Activated CD8-positive, alpha-beta memory T cell treated with anti-CD3 and anti-CD28 coated beads, Interleukin-2, amount 50 U/mL, for 4 hours (primary cell): ENCODE data around the gene CTNND2.
"Not testable (repeated sequence)": the region's sequence is repeated elsewhere in the genome, so short reads cannot be mapped to it uniquely, and the experiment has no call there.

Source experiments
- DNase-seq: peaks from one replicate; pipeline ENCODE4 v3.0.0-alpha.2; 2020

Gene CTNND2

DNA sequence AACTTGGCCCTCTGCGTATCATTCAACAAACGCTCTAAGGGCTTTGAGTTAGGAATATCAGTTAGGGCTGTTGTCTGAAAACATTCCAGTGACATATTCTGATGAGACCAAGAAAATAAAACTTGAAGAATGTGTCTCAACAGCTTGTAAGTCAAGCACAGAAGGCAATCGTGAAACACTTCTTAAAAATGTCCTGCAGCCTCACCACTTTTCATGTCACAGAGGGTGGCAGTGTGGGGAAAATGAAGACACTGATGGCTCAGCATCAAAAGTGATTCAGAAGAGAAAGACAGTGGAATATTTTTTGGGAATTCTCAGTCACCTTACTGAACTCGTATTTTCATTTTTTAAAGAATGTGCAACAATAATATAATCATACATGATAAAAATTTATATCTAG, 247.3 kb downstream of the CTNND2 start:
- no peak for DNase-seq

DNA sequence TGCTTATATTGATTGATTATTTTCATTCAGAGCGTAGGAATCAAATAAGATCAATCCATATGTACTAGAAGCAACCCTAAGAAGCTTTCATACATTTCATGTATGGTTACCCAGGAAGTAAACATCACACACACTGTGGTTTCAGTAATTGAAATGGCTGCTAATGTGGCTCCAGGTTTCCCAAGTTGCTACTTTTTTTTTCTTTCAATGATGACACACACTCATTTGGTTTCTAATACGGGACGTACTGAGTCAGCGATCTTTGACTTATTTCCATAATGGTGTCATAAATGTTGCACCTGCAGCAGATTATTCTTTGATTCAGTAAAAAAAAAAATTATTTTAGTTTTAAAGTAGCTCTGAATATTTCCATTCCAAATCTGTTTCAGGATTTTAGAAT, 248.6 kb downstream of the CTNND2 start:
- DNase-seq: no peak

DNA sequence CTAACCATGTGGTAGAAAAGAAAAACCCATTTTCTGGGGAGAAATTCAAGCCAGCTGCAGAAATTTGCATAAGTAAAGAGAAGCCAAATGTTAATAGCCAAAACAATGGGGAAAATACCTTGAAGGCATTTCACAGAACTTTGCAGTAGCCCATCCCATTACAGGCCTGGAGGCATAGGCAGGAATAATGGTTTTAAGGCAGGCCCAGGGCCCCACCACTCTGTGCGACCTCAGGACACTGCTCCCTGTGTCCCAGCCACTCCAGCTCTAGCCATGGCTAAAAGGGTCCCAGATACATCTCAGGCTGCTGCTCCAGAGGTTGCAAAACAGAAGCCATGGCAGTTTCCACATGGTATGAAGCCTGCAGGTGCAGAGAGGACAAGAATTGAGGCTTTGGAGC, 253.3 kb downstream of the CTNND2 start:
- no peak for DNase-seq

DNA sequence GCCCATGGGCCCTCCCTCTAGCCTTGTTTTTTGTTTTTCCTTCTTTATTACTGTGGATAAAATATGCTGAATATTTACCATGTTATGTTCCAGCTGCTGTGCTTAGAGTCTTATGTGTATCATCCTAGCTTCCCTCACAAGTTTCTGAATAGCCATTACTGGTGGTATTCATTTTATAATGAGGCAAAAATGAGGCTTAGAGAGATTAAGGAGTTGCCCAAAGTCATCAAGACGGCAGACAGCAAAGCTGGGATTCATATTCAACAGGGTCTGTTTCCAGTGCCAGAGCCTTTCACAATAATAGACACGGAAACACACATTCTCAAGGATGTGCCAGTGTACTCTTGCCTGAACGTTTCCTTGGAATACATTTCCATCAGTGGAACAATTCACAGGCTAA, 258.1 kb downstream of the CTNND2 start:
- no peak for DNase-seq

DNA sequence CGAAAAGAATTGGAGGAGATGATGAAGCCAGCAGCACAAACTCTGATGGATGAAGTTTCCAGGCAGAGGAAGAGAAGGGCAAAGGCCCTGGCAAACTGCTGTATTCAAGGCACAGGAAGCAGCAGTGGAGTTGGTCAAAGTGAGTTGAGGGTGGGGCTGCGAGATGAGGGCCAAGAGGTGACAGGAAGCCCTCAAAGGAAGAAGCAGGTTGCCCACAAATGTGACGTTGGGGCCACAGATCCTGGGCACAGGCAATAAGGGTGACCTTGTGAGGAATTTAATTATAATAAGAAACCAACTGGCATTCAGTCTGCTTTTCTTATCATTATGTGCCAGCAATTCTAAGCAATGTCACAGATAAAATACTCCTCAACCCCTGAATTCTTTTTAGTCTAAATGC, 261.8 kb downstream of the CTNND2 start:
- DNase-seq: no peak

DNA sequence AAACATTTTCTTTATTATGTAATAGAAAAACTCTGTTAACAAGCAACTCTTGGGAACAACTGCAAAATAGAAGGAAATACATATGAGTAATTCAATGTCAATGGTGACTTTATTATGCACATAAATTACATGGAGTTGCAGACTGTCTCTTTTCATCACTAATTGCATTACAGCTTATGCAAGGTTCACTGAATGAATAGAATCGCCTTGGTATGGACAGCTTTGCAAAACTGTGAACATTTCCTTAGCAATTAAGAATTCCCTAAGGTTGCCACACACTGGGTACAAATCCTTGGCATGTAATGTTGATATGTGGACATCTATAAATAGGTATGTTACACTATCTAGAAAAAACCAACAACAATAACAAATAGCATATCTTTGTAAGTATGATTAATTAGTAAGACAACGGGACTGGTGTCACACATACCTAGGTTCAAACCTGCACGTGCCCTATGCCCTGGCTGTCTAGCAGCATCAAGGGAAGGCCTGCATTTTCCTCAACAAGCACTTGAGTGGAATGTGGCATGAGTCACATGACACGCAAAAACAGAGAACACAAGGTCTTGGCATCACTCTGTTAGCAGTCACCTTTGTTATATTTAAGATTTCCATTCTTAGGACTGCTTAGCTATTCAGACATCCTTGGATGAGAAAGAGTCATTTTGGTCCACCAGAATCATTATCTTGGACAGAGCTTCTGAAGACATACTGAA, 263.9 kb downstream of the CTNND2 start:
- no peak for DNase-seq

DNA sequence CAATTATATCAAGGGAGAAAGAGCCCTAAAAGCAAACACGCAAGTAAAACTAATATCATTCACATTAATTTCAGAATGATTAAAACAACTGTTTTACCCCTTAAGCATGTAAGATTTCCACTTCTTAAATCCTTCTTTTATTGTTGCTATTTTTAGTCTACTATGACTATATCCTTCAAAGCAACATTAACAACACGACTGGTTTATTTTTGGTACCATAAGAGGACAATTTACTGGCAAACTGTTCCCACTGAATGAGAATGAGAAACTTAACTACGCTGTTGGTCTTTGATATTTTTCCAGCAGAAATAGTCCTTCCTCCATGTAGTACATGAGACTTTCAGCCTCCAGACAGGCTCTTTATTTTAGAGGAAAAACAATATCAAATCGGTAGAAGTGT, 281.5 kb downstream of the CTNND2 start:
- DNase-seq: no peak

DNA sequence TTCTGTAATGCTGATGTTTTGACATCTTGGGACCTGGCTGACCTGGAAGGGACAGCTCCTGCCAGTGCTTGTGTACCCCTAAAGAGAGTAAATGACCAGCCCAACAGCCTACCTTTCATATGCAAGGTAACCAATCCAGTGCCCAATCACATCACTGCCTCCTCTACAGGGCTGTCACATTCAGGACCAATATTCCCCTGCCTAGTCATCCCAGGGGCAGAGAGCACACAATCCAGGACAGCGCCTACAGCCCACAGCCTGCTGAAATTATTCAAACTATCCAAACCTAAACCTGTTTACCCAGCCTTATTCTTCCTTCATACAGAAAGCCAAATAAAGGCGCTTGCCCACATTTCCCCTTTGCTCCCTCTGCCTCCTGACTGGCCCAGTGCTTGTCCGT, 284.1 kb downstream of the CTNND2 start:
- DNase-seq: no peak

DNA sequence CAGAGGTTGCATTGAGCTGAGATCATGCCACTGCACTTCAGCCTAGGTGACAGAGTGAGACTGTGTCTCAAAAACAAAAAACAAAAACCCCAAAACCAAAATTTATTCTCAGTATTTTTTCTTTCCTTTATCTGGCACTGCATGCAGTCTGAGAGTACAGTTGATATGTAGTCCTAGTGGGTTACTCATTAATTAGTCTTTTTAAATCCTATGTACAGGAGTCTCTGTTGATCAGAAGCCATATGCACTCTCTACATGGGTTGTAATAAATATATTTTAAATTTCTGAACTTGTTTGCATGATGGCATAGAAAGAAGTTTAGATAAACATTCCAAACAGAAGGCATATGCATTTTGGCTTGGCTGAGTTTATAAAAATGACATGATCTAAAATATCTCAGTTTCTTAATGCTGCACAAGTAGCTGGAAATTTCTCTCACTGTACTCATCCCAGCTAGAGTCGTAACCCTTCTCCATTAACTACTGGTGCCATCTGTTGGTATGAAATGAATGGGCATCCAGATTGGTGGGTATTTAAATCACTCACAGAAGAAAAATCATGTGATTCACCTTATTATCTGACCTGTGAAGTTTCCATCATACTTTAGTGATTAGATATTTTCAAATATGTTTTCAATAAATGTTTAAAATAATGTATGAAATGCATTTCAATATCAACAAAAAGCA, 284.8 kb downstream of the CTNND2 start:
- DNase-seq: no peak

DNA sequence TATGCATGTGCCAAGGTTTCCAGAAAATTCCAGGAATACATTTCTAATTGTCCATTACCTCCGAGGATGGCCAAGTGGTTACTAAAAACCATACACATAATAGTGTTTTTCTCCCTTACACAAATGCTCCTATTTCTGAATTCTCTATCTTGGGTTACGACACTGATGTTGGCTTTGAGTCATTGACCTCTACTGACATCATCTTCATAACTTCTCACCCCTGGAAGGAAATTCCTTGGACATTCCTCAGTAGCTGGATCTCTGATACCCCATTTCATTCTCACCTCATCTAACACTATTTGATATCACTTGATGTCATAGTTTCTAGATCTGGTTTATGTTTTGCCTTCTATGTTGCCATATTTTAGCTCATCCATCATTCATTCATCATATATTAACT, 287.2 kb downstream of the CTNND2 start:
- no peak for DNase-seq

DNA sequence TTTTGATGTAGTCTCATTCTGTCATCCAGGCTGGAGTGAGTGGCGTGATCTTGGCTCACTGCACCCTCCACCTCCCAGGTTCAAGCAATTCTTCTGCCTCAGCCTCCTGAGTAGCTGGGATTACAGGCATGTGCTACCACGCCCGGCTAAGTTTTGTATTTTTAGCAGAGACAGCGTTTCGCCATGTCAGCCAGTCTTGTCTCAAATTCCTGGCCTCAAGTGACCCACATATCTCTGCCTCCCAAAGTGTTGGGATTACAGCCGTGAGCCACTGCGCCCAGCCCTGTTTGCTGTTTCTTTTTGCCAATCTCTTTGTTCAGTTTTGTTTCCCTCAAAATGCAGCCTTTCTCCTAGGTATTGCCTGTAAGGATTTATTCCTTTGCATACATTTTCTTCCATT, 287.6 kb downstream of the CTNND2 start:
- not testable (repeated sequence) for DNase-seq

DNA sequence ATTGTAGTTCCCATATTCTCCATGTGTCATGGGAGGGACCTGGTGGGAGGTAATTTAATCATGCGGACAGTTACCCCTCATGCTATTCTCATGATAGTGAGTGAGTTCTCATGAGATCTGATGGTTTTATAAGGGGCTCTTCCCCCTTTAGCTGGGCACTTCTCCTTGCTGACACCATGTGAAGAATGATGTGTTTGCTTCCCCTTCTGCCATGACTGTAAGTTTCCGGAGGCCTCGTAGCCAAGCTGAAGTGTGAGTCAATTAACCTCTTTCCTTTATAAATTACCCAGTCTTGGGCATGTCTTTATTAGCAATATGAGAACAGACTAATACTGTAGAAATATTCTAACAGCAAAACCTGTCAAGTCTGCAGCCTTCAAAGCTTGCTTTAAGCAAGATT, 293.2 kb downstream of the CTNND2 start:
- no peak for DNase-seq

DNA sequence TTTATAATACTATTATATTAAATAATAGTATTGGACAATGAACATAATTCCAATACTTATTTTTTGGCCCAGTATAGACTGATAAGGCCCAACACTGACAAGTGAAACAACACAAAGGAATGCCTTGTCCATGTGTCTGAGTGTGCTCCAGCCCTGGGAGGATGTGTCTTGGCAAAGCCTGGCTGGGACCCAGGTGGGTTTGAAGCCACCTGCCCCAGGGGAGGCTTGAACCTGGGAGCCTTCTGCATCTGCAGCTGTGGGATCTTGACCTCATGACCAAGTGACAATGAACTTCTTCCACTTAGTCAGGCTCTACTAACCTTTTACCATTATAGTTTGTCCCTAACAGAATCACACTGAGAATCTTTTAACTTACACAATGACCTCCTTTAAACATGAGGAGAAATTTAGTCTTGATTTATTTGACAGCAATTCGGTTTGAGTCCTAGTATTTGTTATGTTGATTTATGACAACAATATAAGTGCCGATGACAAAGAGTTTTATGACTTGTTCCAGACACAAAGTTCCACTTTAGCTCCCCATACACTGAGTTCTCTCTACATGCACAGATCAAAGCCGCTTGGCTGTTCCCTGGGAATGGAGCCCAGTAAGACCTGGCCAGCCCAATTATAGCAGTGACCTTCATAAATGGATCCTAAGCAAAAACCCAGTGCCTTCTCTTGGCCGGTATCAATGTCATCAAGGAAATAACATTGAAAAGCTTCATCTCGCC, 294.5 kb downstream of the CTNND2 start:
- no peak for DNase-seq

DNA sequence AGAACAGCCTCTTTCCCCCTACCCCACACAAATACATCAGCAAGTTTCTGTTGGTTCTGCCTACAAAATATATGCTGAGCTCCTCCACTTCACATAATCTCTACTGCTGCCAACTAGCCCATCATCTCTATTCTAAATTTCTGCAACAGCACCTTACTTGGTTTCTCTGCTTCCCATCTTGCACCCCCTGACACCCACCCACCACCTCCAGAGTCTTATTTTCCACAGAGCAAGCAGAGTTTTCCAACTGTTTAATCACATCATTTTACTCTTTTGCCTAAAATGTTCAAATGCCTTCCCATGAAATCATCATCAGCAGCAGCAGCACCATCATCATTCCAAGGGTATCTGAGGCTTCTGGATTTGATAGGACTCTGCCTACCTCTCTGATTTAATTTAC, 295.7 kb downstream of the CTNND2 start:
- DNase-seq: no peak

DNA sequence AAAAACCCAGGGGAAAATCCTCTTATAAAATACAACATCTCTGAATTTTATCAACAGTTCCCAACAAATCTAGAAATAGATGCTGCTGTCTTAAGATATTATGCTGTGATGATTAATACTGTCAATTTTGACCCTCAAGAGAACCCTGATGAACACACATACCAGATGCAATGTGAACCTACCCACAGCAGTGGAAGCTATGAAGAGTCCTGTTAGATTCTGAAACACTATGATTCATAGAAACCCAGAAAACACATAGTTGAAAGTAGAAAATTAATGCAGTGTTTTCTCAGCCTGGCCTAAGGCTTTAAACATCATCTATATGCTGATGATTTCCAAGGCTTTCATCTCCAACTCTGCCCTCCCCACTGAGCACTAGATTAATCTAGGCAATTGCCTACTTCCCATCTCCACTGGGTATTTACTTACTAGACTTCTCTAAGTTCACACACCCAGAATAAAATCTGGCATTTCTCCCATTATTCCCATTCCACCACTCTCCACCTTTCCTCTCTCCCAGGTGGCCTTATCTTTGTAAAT, 296.2 kb downstream of the CTNND2 start:
- DNase-seq: no peak

DNA sequence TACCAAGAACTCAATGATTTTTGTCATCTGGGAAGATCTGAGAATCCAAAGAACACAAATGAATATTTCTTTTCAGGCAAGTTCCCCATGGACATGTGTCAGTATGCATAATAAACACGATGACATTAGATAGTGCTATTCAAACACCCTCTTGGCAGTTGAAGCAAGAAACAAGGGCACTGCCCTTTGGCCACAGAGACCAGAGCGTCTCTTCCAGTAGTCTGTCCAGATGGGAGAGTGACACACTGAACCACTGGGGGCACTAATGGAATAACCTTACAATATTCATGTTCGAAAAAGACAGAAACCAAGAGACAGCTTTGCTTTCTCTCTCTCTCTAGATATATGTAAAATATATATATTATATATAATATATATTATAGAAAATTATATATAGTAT, 301.9 kb downstream of the CTNND2 start:
- DNase-seq: no peak

DNA sequence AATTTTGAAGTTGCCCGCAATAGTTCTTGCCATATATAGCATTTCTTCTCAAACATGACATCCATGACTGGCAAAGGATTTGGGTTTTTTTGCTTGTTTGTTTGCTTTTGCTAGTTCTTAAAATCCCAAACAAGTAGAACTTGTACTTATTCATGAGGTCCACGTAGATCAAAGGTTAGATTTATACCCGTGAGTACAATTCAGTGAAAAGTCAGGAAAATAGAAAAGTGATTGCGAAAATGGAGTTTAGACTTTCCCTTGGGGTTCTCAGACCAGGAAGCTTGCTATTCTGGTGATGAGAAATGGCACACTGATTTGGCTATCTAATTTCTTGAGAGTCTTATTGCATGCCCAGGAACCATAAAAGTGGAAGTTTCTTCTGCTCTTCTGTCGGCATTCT, 304.7 kb downstream of the CTNND2 start:
- DNase-seq: no peak

DNA sequence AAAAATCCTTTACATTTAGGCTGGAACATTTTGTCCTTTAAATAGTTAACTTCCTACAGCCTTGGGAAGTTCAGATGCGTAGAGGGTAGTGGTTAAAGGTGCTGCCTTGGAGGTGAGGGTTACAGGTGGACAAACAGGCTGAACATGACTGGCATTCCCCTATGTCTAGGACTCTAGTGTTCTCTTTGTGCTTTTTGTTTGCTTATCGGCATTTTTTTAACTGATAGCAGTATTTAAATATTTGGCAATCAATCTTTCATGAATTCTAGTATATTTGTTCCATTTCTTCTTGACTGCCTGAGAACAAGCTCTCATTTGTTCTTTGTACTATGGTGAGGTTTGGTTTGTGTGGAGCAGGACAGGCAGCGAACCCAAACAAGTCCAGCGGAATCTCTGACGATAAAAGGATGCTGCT, 307.6 kb downstream of the CTNND2 start:
- no peak for DNase-seq

DNA sequence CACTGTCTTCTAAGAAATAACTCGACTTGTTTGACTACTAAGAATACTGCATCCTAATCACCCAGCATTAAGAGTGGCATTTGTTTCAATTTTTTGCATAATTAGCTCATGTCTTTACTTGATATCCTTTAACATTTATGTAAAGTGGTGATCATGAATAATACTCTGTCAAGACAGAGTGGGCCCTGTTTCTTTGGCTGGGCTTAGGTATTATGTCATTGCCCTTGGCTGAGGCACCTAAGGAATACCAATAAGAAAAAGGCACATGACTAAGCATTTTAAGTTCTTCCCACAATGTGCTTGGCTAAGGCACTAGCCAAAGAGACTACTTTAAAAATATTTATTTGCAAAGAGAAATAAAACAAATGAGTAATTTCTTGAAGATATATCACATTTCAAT, 308.1 kb downstream of the CTNND2 start:
- DNase-seq: no peak

DNA sequence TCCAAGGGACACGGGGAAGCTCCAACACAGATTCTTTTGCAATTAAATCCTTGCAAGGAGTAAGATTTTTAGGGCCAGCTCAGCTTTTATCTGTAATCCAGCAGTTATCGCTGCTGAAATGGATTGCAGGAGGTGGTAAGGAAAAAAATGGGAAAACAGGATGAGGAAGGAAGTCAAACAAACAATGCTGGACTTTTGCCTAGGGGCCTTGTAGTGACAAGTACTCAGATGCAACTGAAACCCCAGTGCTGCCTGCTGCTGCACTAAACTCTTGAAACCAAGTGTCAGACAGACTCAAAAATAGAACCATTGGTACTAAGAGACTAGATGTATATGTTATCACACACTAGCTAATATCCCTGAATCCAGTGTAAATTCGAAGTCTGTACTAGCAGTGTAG, 309.2 kb downstream of the CTNND2 start:
- no peak for DNase-seq

DNA sequence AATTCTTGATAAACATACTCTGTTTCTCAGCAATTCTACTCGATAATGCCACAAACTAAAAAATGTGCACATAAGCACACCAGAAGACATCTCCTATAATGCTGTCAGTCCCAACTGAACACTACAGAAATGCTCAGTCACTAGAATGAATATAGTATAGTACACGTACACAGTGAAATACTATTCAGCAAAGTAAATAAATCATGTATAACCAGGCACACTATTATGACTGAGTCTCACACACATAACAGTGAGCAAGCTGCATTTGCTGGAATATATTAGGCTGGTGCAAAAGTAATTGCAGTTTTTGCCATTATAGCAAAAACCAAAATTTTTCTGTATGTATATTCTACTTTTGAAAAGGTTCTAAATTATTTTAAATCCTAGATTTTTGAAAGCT, 310.2 kb downstream of the CTNND2 start:
- no peak for DNase-seq

DNA sequence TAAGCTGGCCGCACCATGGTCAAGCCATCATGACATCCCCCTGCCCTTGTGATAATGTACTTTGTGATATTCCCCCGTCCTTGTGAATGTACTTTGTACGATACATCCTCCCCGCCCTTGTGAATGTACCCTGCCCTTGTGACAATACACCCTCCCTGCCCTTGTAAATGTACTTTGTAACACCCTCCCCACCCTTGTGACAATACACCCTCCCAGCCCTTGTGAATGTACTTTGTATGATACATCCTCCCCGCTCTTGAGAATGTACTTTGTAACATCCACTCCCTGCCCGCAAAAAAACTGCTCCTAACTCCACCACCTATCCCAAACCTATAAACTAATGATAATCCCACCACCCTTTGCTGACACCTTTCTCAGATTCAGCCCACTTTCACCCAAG, 313.8 kb downstream of the CTNND2 start:
- no peak for DNase-seq

DNA sequence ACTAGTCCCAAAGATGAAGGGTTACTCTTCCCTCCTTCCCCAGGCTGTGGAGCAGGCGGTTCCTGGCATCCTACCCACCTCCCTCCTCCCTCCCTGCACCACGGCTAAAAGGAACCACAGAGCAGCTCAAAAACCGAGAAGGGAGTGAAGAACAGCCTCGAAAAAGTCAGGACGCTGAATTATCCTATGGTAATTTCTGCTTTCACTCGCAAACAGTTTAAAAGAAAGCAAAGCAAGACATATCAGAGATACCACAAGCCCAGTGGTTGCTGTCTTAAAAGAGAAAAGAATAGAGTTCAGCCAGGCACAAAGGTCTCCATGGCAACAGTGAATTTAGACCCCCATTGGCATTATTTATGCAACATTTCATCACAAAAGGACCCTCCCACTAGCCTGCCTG, 315.4 kb downstream of the CTNND2 start:
- DNase-seq: no peak

DNA sequence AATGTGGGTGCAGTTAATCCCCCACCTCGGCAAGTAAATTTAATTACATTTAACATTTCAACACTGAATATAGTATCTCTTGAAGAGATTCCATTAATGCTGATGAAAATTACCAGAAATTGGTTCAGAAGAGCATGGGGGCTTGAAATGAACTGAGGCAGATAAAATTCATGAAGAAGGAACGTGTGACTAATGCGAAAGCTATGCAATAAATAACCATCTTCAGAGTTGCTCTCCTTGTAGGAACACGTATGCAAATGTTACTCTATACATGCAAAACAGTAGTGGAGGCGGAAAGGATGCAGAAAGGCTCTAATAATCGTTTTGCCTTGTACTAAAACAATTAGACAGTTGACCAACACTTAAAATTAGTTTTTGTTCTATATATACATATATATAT, 320.2 kb downstream of the CTNND2 start:
- no peak for DNase-seq
